ENCODE results near the gene IKZF5. TPM values are rescaled to one million over a fixed set of nuclear protein-coding genes. Genes with fewer than 3 reads are reported as not detected.
A peak's percentile ranks its signal among the peaks of the same experiment; 100 is the strongest.

The IKZF5 gene
- total RNA-seq, 4 donors from 2014 or later: 5.3 to 15.4 (median 10.2) TPM

DNA sequence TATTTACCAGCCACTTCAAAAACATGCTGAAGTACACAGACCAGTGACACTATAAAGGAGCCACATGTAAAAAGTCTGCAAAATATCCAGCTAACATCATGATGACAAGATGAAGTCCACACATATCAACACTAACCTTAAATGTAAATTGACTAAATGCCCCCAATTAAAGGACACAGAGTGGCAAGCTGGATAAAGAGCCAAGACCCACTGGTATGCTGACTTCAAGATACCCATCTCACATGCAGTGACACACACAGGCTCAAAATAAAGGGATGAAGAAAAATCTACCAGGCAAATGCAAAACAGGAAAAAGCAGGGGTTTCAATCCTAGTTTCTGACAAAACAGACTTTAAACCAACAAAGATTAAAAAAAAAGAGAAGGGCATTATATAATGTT is 41.7 kb downstream of the IKZF5 start:
- DNase-seq (ENCODE audit: low spot score) (no peak), ATAC-seq (ENCODE audit: low FRiP score) (no peak)
- TF ChIP-seq, protein P1, sequence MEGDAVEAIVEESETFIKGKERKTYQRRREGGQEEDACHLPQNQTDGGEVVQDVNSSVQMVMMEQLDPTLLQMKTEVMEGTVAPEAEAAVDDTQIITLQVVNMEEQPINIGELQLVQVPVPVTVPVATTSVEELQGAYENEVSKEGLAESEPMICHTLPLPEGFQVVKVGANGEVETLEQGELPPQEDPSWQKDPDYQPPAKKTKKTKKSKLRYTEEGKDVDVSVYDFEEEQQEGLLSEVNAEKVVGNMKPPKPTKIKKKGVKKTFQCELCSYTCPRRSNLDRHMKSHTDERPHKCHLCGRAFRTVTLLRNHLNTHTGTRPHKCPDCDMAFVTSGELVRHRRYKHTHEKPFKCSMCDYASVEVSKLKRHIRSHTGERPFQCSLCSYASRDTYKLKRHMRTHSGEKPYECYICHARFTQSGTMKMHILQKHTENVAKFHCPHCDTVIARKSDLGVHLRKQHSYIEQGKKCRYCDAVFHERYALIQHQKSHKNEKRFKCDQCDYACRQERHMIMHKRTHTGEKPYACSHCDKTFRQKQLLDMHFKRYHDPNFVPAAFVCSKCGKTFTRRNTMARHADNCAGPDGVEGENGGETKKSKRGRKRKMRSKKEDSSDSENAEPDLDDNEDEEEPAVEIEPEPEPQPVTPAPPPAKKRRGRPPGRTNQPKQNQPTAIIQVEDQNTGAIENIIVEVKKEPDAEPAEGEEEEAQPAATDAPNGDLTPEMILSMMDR (IDR thresholded peaks at IDR 0.05): no peak

DNA sequence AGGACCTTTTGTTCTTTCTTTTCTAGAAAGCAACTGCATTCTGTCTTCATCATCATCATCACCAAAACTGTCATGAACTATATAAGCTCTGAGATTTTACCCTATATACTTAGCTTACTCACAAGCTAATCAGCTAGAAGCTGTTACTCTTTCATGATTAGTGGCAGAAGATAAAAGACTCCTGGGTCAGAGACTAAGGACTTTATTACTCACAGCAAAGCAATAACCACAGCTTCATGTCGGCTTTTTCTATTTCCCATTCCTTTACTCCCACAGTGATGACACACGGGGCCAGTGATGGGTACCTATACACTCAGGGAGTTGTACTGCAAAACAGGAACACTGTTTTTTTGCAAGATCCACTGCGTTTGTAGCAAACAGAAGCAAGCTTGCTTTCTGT is 46.2 kb downstream of the IKZF5 start:
- TF ChIP-seq, protein P1 (IDR thresholded peaks at IDR 0.05): no peak
- DNase-seq (ENCODE audit: low spot score) (no peak), ATAC-seq (ENCODE audit: low FRiP score) (no peak)

DNA sequence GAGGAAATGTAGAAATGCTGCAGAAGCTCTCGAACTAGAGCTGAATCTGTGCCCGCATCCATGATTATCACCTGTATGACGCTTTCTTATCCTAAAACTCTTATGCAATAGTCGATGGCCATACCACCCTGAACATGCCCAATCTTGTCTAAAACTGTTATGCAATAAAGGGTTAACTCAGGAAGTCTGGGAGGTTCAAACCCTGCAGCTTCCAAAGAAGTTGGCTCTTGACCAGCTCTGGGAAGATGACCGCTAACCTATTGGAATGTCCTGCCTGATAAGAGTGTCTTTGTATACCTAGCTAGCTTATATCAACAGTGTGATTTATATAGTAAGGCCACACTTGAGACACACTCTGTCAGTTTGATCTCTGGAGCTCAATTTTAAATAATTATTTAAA is 51.1 kb downstream of the IKZF5 start:
- TF ChIP-seq, protein P1 (IDR thresholded peaks at IDR 0.05): no peak
- DNase-seq (ENCODE audit: low spot score): no peak
- no peak for ATAC-seq (ENCODE audit: low FRiP score)

DNA sequence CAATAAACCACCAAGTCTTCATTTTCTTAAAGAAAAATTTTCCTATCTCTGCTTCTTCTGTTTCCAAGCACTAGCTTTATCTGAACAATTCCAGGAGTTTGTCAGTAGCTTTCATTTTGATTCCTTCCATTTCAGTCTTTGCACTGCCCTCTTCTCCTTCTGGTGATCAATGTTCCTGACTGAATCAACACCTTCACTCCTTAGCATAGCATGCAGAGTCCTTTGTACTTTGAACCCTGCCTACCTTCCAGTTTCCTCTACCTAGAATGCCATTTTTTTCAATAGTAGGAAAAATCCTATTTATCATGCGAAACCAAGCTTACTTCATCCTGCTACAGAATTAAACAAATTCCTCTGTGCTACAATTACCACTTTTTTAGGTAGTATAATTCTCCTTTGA is 52.7 kb downstream of the IKZF5 start:
- ATAC-seq (ENCODE audit: low FRiP score) (no peak), DNase-seq (ENCODE audit: low spot score) (no peak)
- TF ChIP-seq, protein P1 (IDR thresholded peaks at IDR 0.05): no peak

DNA sequence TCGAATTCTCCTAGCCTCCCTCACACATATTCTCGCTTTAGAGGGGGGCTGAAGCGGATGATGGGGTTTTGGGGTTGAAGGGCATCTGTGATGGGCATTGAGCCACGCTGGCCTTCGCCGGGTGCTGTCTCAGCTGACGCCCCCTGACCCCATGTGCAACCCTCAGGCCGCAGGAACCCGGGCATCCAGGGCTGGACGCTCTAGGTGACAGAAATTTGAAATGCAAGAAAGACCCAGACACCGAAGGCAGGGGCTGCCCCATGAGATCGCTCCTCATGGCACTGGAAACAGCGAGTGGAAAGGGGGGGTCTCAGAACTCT is 53.9 kb downstream of the IKZF5 start:
- TF ChIP-seq, protein P1 (IDR thresholded peaks at IDR 0.05): no peak
- ATAC-seq (ENCODE audit: low FRiP score) (no peak), DNase-seq (ENCODE audit: low spot score) (no peak)

DNA sequence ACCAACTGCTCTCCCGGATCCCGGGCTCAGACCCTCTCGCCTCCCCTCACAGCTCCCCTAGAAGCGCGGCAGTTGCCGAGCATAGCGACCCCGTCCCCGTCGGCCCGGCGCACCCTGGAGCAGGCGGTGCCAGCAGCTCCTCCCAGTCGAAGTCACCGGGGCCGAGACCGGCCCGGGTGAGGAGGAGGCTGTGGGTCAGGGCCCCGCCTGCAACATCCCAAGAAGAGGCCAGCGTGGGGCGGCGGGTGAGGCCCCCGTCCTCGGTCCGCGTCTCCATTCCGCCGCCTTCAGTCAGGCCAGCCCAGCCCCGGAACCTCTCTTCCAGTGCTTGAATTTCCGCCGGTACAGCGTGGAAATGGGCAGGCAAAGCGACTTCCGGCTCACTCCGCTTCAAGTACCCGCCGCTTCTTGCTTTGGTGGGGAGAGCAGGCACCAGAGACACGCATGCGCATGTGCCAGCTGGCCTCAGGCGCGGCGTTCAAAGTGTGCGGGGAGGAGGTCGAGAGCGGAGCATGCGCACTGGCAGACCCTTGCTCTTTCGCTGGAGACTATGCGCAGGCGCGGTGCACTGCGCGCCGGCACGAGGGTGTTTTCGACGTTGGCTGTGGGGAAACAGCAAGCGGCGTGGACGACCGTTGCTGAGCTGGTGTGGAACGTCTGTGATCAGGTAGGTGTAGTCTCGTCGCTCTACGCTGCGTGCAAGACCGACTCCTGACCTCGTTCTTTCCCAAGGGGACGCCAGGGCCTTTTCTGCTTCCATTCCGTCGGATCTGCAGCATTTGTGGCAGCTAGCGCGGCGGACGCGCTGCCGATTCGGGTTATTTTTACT is 54.5 kb downstream of the IKZF5 start, which contains the start of gene C10orf88:
Gene C10orf88 (minus strand): TSS at position 326 of the 829 bp plus-strand sequence. CDS start 49 bp downstream, at position 277.
- ATAC-seq (ENCODE audit: low FRiP score) (peak; percentile 99), DNase-seq (ENCODE audit: low spot score) (peak; percentile 80)
- TF ChIP-seq, protein P1 (IDR thresholded peaks at IDR 0.05): no peak

DNA sequence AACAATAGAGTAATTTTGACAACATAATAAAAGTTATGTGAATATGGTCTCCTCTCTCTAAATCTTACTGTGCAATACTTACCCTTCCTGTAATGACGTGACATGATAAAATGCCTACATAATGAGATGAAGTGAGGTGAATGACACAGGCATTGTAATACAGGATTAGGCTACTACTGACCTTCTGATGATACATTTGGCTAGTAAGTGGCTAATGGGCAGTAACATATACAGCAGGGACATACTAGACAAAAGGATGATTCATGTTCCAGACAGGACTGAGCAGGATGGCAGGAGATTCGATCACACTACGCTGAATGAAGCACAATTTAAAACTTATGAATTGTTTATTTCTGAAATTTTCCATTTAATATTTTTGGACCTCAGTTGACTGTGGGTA is 59.3 kb downstream of the IKZF5 start:
- ATAC-seq (ENCODE audit: low FRiP score) (no peak), DNase-seq (ENCODE audit: low spot score) (no peak)
- TF ChIP-seq, protein P1 (IDR thresholded peaks at IDR 0.05): no peak

Measured in omental fat pad (tissue), 4 donors.